SH-SY5Y (cell line): ENCODE data around the gene FMNL2.

Experiments
- GATA2 ChIP-seq: IDR thresholded peaks from 2 replicates; pipeline ENCODE4 v1.6.1; 2011; ENCODE audit warnings: mild to moderate bottlenecking, low read depth, low read length
- GATA3 ChIP-seq: IDR thresholded peaks from 2 replicates; pipeline ENCODE4 v1.6.1; 2011; ENCODE audit warnings: low read depth, mild to moderate bottlenecking, low read length, moderate library complexity

DNA sequence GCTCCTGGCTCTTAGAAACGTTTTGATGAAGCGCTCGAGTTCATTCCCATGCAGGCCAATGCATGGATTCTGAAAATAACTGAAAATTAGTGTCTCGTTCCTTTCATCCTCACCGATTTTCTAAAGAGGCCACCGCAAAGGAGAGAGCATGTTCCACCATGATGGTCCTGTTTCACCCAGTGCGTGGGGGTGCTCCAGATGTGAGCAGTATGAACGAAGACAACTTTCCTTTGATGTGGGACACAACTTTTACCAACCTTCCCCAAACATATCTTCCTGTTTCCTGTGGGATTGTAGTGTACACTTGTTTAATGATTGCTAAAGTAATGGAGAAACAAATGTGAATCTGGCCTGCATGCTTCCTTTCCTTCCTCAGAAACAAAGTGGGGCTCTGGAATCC is 267.8 kb downstream of the FMNL2 start:
- TF ChIP-seq GATA2 (no peak), GATA3 (no peak)
